Hepatocyte (in vitro differentiated cells): ENCODE data around the gene DIABLO.
"Not testable (repeated sequence)": the region's sequence is repeated elsewhere in the genome, so short reads cannot be mapped to it uniquely, and the experiment has no call there.

Source experiments
- EZH2 ChIP-seq: fragments of 200-600 bp; sonication (generic); IDR thresholded peaks from 2 replicates; pipeline ENCODE4 v1.6.1; 2016; ENCODE audit warnings: antibody characterized with exemption, mild to moderate bottlenecking, borderline replicate concordance
- TF ChIP-seq, protein P1 (sequence below): fragments of 200-600 bp; sonication (generic); IDR thresholded peaks from 2 replicates; pipeline ENCODE4 v1.5.1; 2016; ENCODE audit warnings: antibody characterized with exemption, mild to moderate bottlenecking; ENCODE audit not compliant: poor library complexity

- TF ChIP-seq, protein P1, sequence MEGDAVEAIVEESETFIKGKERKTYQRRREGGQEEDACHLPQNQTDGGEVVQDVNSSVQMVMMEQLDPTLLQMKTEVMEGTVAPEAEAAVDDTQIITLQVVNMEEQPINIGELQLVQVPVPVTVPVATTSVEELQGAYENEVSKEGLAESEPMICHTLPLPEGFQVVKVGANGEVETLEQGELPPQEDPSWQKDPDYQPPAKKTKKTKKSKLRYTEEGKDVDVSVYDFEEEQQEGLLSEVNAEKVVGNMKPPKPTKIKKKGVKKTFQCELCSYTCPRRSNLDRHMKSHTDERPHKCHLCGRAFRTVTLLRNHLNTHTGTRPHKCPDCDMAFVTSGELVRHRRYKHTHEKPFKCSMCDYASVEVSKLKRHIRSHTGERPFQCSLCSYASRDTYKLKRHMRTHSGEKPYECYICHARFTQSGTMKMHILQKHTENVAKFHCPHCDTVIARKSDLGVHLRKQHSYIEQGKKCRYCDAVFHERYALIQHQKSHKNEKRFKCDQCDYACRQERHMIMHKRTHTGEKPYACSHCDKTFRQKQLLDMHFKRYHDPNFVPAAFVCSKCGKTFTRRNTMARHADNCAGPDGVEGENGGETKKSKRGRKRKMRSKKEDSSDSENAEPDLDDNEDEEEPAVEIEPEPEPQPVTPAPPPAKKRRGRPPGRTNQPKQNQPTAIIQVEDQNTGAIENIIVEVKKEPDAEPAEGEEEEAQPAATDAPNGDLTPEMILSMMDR = not testable (repeated sequence)
- not testable (repeated sequence) for TF ChIP-seq EZH2
Measured at GRCh38 chr12:122202811-122203210, 23.0 kb downstream of the DIABLO start.
